Nephron (organoid): Measurements from ENCODE around the gene FBXO17.

Source experiments
- H3K27ac Mint-ChIP-seq, 3 experiments: 2 replicates each; pipeline ENCODE4 v1.8.0; 2020; ENCODE audit warnings: mixed read lengths in 3 of 3, mild to moderate bottlenecking in 2 of 3, moderate library complexity in 1 of 3
- H3K27me3 Mint-ChIP-seq: 2 replicates; pipeline ENCODE4 v1.8.0; 2021; ENCODE audit warnings: low read depth, mild to moderate bottlenecking, moderate library complexity, mixed read lengths
- H3K36me3 Mint-ChIP-seq: 2 replicates; pipeline ENCODE4 v1.8.0; 2020; ENCODE audit warnings: low read depth, mixed read lengths
- H3K4me1 Mint-ChIP-seq: 2 replicates; pipeline ENCODE4 v1.8.0; 2020; ENCODE audit warnings: mixed read lengths
- H3K4me3 Mint-ChIP-seq, 3 experiments: 2 replicates each; pipeline ENCODE4 v1.8.0; 2020; ENCODE audit warnings: mild to moderate bottlenecking in 3 of 3, mixed read lengths in 3 of 3, moderate library complexity in 2 of 3
- H3K9me3 Mint-ChIP-seq: 2 replicates; pipeline ENCODE4 v1.8.0; 2020; ENCODE audit warnings: mixed read lengths
- CTCF ChIP-seq, 3 experiments: fragments of 200-600 bp; sonication (generic); IDR thresholded peaks; one replicate each; pipeline ENCODE4 v1.5.0; 2021; ENCODE audit warnings: antibody characterized with exemption in 3 of 3; ENCODE audit not compliant: unreplicated experiment in 3 of 3

The FBXO17 gene

GRCh38 chr19:38985262-38985661 lies 9.7 kb upstream of the FBXO17 start:
- H3K36me3 Mint-ChIP-seq = no peaks in the 10 kb centered on the region
- peaks cover 12% of the 10 kb centered on the region for H3K4me1 Mint-ChIP-seq
- peaks cover 12% of the 10 kb centered on the region for H3K27me3 Mint-ChIP-seq
- H3K27ac Mint-ChIP-seq = no peak overlapping the region
- peaks cover 2% of the 10 kb centered on the region for H3K9me3 Mint-ChIP-seq
- TF ChIP-seq CTCF (IDR thresholded peaks at IDR 0.05; ENCODE audit: unreplicated experiment in 3 of 3) = no peak
- H3K4me3 Mint-ChIP-seq = no peak overlapping the region

GRCh38 chr19:38980583-38981374 lies 5.2 kb upstream of the FBXO17 start:
- no peak for TF ChIP-seq CTCF (IDR thresholded peaks at IDR 0.05; ENCODE audit: unreplicated experiment in 3 of 3)
- Mint-ChIP-seq H3K27me3 (peaks cover 7% of the 10 kb centered on the region), H3K4me1 (peaks cover 20% of the 10 kb centered on the region), H3K4me3 (no peak overlapping the region), H3K27ac (peak overlapping the region in 2 of 3 experiments; percentile 36 to 67), H3K9me3 (peaks cover 2% of the 10 kb centered on the region), H3K36me3 (no peaks in the 10 kb centered on the region)

GRCh38 chr19:38979812-38980211 lies 4.3 kb upstream of the FBXO17 start:
- H3K4me3 Mint-ChIP-seq = no peak overlapping the region
- H3K27ac Mint-ChIP-seq = peak overlapping the region in 1 of 3 experiments; percentile 55
- H3K9me3 Mint-ChIP-seq = peaks cover 2% of the 10 kb centered on the region
- no peaks in the 10 kb centered on the region for H3K36me3 Mint-ChIP-seq
- H3K4me1 Mint-ChIP-seq = peaks cover 25% of the 10 kb centered on the region
- H3K27me3 Mint-ChIP-seq = peaks cover 7% of the 10 kb centered on the region
- no peak for TF ChIP-seq CTCF (IDR thresholded peaks at IDR 0.05; ENCODE audit: unreplicated experiment in 3 of 3)

- peaks cover 31% of the 10 kb centered on the region for H3K4me1 Mint-ChIP-seq
- peak overlapping the region; percentile 97 to 99 (median 99) for H3K27ac Mint-ChIP-seq
- peak overlapping the region in 2 of 3 experiments; percentile 13 to 47 for H3K4me3 Mint-ChIP-seq
These were observed 2.8 kb upstream of the FBXO17 start for GRCh38 chr19:38978326-38978689.

GRCh38 chr19:38977445-38978325 lies 2.1 kb upstream of the FBXO17 start:
- no peak for TF ChIP-seq CTCF (IDR thresholded peaks at IDR 0.05; ENCODE audit: unreplicated experiment in 3 of 3)
- Mint-ChIP-seq H3K27me3 (peaks cover 7% of the 10 kb centered on the region), H3K9me3 (peaks cover 2% of the 10 kb centered on the region), H3K27ac (peak overlapping the region; percentile 97 to 99 (median 99)), H3K4me1 (peaks cover 31% of the 10 kb centered on the region), H3K36me3 (peaks cover 1% of the 10 kb centered on the region), H3K4me3 (peak overlapping the region; percentile 62 to 92 (median 70))

More at GRCh38 chr19:38978326-38978689, 2.8 kb upstream of the FBXO17 start:
- Mint-ChIP-seq H3K9me3 (peaks cover 2% of the 10 kb centered on the region), H3K36me3 (no peaks in the 10 kb centered on the region), H3K27me3 (peaks cover 7% of the 10 kb centered on the region)
- TF ChIP-seq CTCF (IDR thresholded peaks at IDR 0.05; ENCODE audit: unreplicated experiment in 3 of 3) = no peak
